ENCODE results near the gene HOXB6.

The HOXB6 gene

DNA sequence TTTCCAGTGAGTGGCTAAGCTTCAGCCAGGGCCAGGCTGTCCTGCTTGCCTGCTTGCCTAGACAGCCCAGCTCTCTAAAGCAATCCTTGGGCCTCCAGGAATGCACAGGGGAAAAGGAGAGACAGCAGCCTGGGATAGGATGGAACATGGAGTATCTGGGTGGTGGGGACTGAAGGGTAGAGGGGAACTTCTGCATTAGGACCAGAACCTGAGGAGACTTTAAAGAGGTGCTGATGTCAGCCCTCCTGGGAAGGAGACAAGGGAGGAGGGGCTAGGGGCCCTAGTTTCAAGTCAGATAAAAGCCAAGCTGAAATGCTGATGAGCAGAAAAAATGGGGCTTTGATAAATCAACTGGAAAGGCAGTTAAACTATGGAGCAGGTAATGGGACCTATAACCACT is 4.2 kb upstream of the HOXB6 start:
- no peak for DNase-seq

DNA sequence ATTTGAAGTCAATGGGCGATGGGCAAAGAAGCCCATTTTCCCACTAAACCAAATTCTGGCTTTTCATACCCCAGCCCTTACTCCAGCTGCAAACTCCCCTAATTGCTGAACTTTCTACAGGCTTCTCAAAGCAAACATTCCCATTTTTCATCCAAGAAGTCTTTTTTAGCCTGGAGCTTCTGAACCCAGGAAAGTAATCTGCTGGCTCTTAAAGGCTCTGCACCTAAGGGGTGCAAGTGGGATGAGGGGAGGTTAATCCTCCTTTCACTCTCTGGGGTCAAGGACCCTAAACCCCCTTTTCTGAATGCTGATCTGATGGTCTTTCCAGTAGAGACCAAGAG is 3.7 kb upstream of the HOXB6 start:
- DNase-seq: no peak

DNA sequence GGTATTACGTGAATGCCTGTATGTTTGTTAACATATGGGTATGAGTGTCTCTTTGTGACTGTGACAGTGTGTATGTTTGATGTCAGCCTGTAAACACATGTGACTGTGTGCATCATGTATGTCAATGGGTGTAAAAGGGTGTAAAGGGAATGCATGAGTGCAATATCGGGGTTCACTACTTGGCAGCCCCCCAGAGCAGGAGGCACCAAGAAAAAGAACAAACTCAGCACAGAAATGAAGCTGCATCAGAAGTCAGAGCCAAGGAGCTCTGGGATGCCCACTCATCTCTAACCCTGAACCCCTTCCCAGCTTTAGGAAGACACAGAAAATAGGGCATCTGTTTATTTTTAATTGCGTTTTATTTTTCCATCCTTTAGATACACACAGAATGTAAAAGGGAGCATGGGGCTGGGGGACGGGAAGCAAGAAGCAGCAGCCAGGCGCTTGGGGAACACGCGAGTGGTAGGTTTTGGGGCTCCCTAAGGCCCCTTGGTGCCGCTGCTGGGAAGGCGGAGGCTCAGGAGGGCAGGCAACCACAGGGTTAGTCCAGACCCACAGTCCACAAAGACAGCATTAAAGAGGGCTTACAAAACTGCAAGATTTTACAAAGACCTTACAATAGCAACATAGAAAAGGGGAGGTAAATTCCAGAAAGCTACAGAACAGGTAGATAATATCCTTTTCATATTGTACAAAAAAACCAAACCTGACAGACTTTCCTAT is 2.3 kb upstream of the HOXB6 start:
- no peak for DNase-seq

DNA sequence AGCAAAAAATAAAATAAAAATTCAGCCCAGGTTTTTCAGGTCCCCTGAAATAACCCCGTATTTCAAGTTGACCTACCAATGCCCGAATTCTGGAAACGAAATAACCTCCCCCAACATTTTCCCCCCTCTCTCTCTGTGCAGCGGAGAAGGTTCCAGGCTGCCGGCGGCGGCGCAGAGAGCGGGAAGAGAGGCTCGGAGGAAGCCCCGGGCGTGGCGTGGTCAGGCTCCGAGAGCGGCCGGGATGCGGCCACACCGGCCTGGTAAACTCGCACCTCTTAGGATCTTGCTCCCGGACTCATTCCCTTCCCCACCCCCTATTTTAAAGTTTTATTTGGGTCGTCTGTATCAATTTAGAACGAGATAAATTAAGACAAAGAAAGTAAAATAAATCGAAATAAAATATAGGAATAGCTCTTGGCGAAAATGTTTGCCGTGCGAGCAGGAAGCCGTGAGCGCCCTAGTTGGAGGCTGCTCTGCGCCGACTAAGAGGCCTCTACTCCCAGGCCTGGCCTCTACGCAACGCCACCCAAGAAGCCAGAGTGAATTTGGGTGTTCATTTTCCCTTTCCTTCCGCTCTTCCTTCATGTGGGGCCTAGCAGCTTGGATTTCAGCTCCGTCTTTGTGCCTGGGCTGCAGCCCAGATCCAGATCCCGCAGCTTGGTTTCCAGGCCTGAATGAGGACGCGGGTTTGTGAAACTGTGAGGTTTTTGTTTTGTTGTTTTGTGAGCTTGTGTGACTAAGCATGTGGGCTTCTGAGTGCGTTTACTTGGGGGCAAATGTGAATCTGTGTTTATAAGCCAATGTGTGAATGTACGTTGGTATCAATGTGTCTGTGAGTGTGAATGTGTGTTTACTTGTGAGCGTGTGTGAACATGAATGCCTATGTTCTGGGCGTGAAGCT is 1.5 kb upstream of the HOXB6 start:
- DNase-seq: no peak

DNA sequence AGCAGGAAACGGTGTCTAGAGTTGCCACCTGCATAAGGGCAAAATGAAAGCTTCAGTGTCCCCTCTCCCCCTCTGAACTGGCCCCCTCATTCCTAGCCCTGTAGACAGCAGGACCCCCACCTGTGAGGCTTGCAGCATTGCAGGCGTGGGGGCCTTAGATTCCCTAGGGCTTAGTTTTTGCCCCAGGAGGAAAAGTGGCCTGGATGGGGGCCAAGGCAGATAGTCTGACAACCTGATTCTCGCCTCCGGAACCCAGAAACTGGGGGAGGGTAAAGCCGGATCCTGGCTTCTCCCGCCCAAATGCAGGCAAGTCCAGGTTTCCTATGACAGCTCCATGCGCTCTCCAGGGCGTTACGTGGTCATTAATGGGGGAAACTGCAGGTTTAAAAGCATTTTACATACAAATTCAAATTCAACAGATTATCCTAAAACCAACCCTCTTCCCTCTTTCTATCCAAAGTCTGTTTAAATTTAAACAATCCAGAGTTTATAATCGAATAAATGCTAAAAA is 678 bp upstream of the HOXB6 start:
- DNase-seq: no peak

DNA sequence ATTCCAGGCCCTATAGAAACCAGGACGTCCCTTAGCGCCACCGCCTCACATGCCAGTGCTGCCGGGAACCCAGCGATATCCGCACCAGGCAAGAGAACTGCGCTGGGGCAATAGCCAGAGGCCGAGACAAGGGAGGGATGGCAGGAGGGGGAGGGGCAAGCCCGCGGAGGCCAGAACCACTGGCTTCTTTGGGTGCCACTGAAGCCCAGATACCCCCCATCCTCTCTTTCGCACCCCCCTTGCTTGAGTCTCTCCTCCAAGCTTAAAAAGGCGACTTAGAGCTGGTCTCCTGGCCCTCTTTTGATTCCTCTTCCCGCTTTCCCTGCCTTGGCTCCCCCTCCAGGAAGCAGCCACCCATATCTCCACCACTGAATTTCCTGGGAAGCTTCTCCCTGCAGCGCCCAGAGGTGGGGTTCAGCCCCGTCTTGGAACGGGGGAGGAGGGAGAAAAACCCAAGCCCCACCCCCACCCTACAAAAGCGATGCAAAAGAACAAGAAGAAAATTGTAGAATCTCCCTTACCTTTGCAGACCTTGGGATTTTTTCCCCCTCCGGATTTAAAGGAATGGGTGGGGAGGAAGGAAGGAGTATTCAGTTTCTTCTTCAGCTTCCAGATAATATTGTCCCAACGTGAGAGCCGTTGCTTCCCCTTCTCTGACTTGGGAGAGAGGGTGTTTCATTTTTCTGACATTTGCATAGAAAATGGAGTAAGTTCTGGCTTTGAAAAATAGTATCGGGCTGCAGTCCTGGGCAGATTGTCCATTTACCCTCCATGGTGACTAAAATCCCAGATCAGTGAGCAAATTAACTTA is 622 bp downstream of the HOXB6 start:
- DNase-seq: no peak

DNA sequence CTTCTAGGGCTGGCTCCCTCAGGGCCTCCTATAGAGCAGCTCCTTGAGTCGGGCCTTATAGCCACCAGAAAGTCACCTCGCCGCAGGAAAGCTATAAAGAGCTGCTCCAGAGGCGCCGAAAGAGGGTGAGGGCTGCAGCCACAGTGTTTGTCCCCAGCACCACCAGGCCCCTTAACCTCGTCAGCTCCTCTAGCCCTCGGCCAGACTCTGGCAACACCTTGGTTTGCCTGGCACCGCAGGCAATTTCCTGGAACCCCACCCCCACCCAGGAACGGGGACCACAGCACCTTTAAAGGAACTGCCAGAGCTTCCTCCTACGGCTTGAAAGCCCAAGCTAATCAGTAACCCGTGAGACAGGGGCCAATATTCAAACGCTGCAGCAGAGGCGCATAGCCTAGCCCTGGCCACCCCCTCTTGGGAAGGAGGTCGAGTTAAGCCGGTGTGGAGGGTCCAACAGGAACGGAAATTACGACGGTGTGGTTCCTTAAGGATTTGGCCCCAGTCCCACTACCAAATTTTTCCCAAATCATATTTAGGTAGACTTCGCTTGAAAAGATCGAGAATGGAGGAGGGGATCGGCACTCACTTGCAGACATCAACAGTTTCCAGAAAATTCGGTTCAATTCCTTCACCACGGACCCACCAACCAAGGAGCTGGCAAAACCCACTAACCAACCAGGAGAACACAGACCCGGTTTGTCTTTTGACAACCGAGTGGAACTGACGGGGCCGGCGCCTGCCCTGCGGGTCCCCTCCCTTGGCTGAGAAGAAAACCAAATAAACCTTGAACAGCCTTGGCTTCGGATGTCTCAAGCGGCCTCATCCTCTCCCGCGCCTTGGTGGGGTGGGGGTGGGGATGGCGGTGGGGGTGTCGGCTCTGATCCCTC is 3.0 kb downstream of the HOXB6 start:
- DNase-seq: no peak

DNA sequence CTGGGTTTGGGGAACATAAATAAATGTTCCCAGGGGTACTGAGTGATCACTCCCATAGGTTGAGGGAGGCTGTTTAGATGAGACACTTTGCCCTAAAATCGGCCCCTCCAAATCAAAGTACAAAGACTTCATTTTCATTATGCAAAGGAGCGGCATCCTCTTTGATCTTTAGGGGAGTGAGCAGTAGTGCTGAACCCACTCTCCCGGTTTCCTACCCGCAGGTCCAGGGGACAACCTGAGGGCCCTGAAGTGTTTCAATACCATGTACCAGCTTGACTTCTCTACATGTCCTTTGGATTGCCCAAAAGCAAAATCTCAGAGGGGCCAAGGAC is 3.6 kb downstream of the HOXB6 start:
- DNase-seq: no peak

DNA sequence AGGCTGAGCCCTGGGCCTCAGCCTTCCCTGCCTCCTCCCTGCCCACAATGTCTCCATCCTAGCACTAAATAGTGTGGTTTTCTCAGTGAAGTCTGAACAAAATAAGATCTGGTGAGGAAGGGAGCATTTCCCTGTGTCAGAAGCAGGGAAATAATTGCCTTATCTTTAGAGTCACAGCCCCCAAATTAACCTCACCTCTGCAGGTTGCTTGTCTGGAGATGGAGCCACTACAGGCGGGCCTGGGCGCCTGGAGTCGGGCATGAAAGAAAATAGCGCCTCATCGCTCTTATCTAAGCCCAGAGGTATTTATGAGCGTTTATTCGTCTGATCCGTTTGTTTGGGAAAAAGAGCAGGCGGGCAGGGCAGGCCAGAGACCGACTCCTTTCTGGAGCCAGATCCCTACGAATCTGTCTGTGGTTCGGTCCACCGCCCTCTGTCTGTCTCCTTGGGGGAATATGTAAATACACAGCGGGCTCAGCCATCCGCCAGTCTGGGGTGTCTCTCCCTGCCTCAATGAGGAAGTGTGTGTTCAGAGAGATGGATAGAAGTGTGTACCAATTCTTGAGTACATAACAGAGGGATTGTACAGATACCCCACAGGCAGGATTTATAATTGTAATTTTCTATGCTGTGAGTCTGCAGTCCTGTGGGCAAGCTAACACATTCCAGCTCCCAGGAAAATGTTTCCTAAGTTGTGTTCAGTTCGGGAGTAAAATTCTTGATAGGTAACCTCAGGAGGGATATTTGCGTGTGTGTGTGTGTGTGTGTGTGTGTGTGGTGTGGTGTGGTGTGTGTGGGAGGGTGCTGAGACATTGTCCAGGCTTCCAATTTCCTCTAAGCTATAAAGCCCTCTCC is 4.3 kb downstream of the HOXB6 start:
- no peak for DNase-seq

DNA sequence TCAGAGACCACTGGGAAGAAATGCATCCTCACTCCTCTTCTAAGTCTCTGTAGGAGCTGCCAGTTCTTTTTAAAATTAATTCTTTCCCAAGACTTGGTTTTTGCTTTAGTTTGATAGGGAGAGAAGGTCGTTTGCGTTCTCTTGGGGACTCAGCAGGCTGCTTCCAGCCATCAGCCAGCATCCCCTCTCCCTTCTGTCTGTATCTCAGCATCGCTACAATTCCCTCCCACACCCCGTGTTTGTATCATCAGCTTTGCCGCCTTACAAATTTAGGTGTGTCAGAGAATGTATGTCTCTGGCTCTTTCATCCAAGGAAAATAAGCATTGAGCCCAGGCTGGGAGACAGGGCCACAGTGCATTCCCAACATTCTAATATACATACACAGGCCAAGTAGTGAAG is 5.4 kb downstream of the HOXB6 start:
- no peak for DNase-seq

DNA sequence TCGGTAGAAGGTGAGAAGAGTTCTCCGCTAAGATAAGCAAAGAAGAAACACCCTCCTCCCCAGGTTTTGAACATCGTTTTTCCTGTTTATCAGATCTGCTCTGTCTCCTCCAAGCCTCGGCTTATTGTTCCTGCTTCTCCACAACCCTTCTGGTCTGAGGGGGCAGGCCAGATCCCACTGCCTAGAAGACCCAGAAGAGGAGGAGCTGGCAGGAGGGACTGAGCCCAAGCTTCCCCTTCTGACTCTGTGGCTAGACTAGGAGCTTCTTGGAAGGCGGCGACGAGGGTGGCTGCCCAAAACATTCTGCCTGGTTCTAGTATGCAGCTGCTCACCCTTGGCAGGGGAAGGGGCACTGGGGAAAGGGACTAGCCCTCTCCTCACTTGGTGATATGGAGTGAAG is 6.0 kb downstream of the HOXB6 start:
- no peak for DNase-seq

DNA sequence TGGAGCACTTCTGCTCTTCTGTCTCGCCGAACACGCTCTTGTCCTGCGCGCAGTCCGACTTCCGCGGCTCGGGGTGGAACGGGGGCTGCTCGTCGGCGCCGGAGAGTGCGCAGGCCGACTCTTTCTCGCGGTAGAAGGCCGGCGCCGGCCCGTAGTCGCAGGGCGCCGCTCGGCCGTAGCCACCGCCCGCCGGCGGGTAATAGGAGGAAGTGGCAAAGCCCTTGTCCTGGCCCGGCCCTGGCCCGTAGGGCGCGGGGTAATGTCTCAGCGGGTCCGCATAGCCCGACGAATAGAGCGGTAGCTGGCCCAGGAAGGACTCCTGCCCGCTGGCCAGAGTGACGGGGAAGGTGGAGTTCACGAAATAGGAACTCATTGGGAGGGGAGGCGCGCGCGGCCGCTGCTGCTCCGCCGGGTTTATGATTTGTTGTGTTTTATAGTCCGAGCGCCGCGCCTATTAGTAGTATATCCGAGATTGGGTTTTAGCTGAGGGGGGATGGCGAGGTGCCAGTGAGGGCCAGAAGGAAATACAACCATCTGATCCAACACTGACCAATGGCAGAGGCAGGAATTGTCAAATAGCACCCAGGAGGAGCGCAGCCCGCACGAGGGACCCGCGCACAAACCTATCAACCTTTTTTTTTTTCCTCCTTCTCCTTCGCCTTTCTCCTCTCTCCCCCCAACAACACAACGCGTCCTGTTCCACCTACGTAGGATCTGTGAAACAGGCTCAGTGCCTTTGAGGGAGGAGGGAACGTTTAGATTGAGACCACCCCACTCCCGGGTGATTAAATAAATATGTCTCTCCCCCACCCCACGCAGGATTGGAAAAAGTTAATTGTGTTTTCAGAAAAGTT is 6.8 kb downstream of the HOXB6 start:
- no peak for DNase-seq

DNA sequence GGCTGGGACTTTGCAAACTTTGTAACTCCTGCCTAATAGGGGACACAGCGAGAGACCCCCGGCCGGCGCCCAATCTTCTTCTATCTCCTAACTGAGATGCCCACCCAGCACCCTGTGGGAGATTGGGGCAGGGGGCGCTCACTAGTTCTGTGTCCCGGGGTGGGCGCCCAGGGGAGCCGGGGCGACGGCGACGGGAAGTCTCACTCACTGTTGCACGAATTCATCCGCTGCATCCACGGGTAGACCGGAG is 7.3 kb downstream of the HOXB6 start:
- DNase-seq: no peak

DNA sequence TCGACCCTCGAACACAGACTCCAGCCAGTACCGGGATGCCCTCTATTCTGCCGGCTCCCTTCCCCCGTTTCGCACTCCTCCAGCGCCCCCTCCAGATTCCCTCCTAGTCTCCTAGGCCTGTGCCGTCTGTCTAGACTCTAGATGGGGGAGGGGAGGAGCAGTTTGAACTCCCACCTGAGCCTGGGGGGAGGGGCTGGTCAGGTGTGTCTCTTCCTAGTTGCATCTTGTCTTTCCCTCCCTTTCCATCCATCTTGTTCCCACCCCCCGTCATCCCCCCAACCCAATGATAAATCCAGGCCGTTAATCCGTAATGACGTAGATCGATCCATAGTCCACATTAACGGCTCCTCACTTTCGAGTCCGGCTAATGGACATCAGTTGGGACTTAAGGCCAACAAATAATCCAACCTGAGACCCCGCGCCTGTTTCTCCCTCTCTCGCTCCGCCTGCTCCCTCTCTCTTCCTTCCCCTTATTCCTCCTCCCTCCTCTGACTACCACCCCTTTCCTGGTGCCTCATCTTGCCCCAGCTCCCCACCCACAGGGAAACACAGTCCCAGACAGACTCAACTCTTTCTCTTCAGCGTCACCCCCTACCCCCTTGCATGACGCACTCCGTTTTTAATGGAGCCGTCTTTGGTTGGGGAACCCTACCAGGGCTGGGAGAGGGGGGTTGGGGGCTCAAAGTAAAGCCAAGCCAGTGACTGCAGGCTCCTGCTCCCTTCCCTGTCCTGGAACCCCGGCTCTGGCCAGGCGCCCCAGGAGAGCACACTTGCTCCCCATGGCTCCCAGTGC is 7.9 kb downstream of the HOXB6 start:
- DNase-seq: no peak

DNA sequence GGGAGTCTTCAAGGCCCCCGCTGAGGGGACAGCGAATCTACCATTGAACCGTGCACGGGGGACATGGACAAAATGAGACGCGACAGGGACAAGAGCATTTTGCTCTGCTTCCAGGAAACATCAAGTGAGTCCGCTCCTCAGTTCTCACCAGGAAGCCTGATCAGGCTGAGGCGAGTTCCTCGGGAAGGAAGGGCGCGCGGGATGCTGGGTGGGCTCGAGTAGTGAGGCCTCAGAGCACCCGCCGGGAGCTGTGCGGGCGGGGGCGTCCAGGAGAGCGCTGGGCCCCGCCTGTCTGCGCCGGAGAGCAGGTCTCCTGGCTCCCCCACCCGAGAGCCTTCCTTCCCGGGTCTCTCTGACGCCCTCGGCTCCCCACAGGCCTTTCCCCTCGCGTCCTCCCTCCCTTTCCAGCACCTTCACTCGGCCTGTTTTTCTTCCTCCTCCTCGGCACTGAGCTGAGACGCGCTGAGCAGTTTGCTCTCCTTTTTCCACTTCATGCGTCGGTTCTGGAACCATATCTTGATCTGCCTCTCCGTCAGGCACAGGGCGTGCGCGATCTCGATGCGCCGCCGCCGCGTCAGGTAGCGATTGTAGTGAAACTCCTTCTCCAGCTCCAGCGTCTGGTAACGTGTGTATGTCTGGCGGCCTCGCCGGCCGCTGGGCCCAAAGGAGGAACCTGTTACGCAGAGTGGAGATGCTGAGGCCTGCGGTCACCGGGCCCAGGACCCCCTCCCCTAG is 8.6 kb downstream of the HOXB6 start:
- no peak for DNase-seq

DNA sequence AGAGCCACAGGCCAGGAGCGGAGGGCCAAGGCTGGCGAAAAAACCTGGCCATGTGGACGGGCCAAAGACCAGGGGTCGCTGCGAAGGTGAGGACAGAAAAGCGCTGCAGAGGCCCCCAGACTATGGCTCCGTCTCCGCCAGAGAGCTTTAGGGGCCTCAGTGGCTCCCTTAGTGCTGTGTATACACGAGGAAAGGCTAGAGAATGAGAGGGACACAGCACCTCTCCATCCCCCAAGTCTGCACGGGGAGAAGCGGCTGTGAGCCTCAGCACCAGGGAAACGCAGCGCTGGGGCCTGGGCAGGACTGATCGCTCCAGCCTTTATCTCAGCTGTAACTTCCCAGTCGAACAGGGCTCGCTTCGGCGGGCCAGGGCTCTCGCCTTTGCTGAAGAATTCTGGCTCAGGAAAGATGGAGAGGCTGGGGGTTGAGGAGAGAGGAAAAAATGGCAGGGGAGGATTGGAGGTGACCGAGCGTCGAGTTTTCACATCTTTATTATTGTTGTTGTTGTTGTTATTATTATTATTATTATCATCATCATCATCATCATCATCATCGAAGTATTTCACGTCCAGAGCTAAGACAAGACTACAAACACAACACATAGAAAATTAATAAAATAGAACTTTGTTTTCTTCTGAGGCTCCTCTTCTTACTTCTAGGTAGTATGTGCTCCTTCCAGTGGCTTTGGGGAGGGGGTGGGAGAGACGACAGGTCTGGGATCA is 9.3 kb downstream of the HOXB6 start:
- DNase-seq: no peak

DNA sequence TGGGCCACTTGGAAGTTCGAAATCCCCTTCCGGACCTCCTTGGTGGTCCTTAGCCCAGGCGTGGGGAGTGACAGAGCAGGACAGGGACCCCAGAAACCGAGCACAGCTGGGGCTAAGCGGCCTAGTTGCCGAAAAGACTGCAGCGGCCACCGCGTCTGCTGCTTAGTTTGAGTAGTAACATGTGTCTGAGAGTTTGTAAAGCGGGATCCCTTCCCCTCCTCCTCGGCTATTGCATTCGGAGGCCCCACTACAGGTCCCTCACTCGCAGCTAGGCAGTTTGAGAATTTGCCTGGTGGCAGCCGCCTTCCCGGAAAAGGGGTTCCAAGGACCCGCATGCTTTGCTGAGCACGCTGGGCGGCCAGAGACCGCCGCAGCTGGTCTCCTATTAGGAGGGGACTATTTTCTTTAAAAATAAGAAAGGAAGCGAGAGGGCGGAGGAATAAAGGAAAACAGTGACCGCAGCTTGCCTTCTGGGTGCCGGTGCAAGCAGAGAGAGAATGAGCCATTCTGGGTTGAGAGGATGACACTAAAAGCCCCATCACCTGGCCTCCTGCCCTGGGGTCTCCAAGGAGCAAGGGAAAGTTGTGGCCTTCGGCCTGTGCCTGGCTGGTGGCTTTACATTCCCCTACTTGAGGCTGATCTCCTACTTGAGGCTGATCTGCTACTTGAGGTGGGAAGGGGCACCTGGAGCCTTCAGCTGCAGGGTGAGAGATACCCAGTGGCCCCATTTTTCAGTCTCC is 10.1 kb downstream of the HOXB6 start:
- DNase-seq: no peak

Data from NCI-H1105 treated with DMSO at 0.1 percent for 48 hours (cell line).